Measurements from ENCODE around the gene UBE2L5. TPM values are rescaled to one million over a fixed set of nuclear protein-coding genes. Genes with fewer than 3 reads are reported as not detected.

UBE2L5 gene
- total RNA-seq (2014; rRNA removed; shearing (Covaris generic)): not detected in 2 replicates

- DNase-seq (ENCODE audit: low spot score): peak; percentile 66
Observed at GRCh38 chr13:30422054-30422839, at the start of gene UBE2L5. Gene UBE2L5 (plus strand): TSS chr13:30422493. CDS start chr13:30427991, 5,498 bp downstream.

GRCh38 chr13:30373727-30374126 lies 48.6 kb upstream of the UBE2L5 start:
- DNase-seq (ENCODE audit: low spot score): no peak

DNA sequence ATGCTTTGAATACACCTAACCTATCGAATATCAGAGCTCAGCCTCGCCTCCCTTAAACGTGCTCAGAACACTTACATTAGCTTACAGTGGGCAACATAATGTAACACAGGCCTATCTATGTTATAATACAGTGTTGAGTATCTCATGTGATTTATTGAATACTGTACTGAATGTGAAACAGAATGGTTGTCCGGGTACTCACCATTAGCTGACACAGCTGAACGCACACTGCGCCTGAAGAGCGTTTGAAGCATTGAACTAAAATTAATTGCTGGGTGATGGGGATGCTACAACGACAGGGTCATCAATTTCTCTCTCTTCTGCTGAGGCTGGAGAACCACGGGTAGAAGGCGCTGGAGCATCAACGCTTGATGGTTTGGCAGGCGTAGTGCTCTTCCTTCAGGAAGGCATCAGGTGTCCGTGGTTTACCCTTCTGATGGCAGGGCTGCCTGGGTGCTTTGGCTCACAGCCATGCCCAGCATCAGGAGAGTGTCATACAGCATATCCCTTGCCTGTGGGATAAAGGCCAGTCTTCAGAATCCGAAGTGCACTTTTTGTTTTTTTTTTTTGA lies 46.9 kb upstream of the UBE2L5 start:
- DNase-seq (ENCODE audit: low spot score): no peak

DNA sequence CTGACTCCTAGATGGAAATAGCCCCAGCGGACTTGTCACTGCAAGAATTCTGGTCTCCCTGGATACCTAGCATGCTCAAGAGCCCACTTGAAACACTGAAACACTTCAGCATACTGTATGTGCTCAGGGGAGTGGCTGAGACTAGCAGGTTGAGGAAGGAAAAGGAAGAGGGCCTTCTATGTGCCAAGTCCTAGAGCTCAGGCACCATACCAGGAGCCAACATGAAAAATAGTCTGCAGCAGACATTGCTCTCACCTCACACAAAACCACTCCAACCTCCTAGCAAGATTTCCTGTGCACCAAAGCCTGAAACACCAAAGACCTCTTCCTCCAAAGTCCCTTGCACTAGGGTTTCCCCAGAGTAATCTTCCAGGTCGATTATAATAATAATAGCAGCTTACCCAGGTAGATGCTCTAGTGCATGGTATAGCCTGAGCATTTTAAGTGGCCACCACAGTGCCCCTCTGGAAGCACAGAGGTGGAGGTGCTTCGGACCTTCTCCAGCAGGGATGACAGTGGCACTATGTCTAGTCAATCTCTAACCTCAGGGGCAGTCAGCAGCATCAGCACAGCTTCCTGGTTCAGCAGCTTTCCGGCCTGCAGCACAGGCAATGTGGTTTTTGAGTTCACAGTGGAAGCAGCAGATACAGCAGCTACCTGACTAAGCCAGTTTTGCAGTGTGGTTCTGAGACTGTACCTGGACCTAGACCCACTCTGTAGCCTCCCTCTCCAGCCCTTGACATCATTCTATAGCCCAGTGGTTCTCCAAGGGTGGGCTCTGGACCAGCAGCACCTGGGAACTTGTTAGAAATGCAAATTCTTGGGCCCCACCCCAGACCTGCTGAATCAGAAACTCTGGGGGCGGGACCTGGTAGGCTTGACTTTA lies 45.6 kb upstream of the UBE2L5 start:
- no peak for DNase-seq (ENCODE audit: low spot score)

DNA sequence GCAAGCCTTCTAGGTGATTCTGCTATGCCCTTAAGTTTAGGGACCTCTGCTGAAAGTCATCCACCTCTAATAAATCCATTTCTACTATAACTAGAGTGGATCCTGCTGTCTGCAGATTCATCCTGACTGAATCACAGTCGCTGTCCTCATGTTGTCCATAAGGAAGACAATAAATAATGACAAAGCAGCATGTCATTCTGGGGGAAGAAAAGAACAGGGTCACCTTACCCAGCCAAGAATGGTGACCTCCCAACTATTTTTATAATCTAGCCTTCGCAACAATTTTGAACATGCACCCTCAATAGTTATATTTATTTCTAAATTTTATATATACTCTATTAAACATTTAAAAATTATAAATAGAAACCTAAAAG lies 45.0 kb upstream of the UBE2L5 start:
- DNase-seq (ENCODE audit: low spot score): no peak

GRCh38 chr13:30378191-30378590 lies 44.1 kb upstream of the UBE2L5 start:
- DNase-seq (ENCODE audit: low spot score): no peak

DNA sequence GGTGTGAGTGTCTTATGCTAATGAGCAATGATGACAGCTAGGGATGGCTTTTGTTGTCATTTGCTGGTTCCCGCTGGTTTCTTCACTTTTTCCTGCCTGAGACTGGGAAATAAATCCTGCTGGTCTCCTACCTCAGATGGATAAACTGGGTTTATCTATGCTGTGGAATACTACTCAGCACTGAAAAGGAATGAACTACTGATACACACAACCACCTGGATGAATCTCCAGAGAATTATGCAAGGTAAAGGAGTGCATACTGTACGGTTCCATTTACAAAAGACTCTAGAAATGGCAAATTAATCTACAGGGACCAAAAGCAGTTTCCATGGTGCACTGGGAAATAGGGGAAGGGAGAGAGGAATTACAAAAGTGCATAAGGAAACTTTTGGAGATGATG lies 41.2 kb upstream of the UBE2L5 start:
- DNase-seq (ENCODE audit: low spot score): no peak

- no peak for DNase-seq (ENCODE audit: low spot score)
Observed at GRCh38 chr13:30382836-30383525, 39.3 kb upstream of the UBE2L5 start.

- no peak for DNase-seq (ENCODE audit: low spot score)
Observed at GRCh38 chr13:30388406-30389283, 33.6 kb upstream of the UBE2L5 start.

GRCh38 chr13:30391956-30392680 lies 30.2 kb upstream of the UBE2L5 start:
- DNase-seq (ENCODE audit: low spot score): no peak

DNA sequence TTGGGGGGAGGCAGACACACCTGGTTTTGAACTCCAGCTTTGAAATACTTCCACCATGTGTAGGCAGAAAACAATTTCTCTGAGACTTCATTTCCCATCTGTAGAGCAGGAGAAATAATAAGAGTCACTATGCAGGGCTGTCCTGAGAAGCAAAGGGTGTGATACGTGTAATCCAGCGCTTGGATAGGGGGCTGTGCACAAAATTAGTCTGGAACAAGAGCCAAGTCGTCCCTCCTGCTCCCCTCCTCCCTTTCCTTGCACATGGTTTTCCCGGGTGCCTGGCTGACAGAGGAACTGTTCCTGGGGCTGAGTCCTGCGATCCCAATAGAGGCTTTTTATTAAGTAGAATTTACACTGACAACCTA lies 29.6 kb upstream of the UBE2L5 start:
- DNase-seq (ENCODE audit: low spot score): no peak

- DNase-seq (ENCODE audit: low spot score): no peak
Observed at GRCh38 chr13:30394751-30395191, 27.5 kb upstream of the UBE2L5 start.

- peak; percentile 68 for DNase-seq (ENCODE audit: low spot score)
Observed at GRCh38 chr13:30395192-30396158, 26.8 kb upstream of the UBE2L5 start.

GRCh38 chr13:30396434-30397075 lies 25.7 kb upstream of the UBE2L5 start:
- peak; percentile 30 for DNase-seq (ENCODE audit: low spot score)

DNA sequence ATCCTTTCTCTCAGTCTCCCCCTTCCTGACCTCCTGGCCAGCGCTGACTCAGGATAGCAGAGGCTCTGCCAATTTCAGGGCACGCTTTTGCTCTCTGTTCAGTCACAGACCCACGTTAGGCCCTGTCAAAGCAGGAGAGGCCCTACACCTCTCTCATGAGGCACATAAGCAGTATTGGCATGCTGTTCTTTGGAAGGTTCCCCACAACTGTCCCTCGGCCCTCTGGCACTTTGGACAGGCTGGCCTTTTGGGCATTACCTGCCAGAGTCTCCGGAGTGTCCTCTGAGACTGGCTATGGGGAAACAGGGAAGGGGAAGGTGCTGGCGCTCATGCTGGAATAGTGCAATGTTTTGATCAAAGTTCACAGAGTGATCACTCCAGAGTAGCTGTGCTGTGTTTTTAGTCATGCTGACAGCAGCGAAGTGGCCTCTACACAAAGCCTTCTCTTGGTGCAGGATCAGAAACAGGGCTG lies 23.7 kb upstream of the UBE2L5 start:
- DNase-seq (ENCODE audit: low spot score): no peak

DNA sequence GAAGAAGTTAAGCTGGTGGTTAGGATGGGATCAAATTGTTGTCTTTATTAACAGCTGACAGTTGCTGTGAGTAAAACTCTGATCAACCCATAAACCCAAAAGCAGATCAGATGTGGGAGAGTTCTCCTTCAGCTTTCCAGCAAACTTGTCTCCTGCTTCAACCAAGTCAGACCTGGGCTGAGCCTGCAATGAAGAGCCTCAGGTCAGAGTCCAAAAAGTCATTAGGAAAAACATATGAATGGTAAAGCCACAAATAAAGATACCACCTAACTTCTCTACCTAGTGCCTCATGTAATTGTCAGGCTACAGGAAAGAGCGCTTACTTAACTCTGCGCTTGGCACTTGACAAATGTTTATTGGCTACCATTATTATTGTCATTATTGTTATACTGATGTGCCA lies 21.9 kb upstream of the UBE2L5 start:
- no peak for DNase-seq (ENCODE audit: low spot score)

GRCh38 chr13:30401347-30401746 lies 20.9 kb upstream of the UBE2L5 start:
- no peak for DNase-seq (ENCODE audit: low spot score)

DNA sequence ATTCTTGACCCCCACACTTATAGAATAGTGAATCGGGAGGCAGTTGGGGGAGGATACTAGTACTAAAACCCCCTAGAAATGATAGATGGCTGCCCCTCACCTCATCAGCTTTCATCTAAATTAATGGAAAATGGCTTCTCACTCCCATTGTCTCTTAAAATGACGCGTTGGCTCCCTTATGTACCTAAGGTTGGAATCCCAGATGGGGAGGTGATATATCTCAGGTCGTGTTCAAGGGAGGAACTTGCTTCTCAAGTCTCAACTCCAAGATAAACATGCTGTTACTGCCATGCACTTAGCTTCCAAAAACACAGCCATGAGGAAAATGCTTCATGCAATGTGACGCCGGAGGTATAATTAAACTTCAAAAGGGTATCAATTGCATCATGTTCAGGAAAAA lies 18.8 kb upstream of the UBE2L5 start:
- DNase-seq (ENCODE audit: low spot score): no peak

Data from A172 (cell line).